Kidney (tissue), 14 donors: ENCODE measurements around the gene HES5. TPM values are rescaled to one million over a fixed set of nuclear protein-coding genes. Genes with fewer than 3 reads are reported as not detected.

Experiments used
- DNase-seq, 5 donors: peaks; one replicate each; pipeline ENCODE4 v3.0.0-alpha.2; 2013 to 2020
- FAIRE-seq: peaks from 2 replicates; lab custom pipeline; 2012; peaks lifted over from hg19 to GRCh38; lab: Jason Lieb, UNC
- H3K27ac ChIP-seq, 2 donors: one replicate each; pipeline ENCODE4 v1.7.0; 2013; ENCODE audit warnings: low read depth in 2 of 2, low read length in 2 of 2, inconsistent platforms in 1 of 2
- H3K27me3 ChIP-seq: one replicate; pipeline ENCODE4 v1.7.1; 2013; ENCODE audit warnings: low read length, inconsistent platforms; ENCODE audit not compliant: control insufficient read depth, insufficient read depth
- H3K36me3 ChIP-seq, 3 donors: one replicate each; pipeline versions ENCODE4 v1.7.0 to v1.7.1; 2013; ENCODE audit warnings: low read length in 3 of 3, control low read depth in 1 of 3, inconsistent platforms in 1 of 3; ENCODE audit not compliant: insufficient read depth in 3 of 3, control insufficient read depth in 2 of 3
- H3K4me1 ChIP-seq, 3 donors: one replicate each; pipeline versions ENCODE4 v1.7.0 to v1.7.1; 2013; ENCODE audit warnings: low read length in 3 of 3, inconsistent platforms in 1 of 3, low read depth in 1 of 3; ENCODE audit not compliant: control insufficient read depth in 2 of 3, insufficient read depth in 2 of 3
- H3K4me3 ChIP-seq, 3 donors: one replicate each; pipeline versions ENCODE4 v1.7.0 to v1.8.1; 2013; ENCODE audit warnings: low read length in 3 of 3, control low read depth in 1 of 3, inconsistent platforms in 1 of 3
- H3K9ac ChIP-seq, 3 donors: one replicate each; pipeline versions ENCODE4 v1.7.0 to v1.7.1; 2013; ENCODE audit warnings: low read length in 3 of 3, control low read depth in 1 of 3, inconsistent platforms in 1 of 3
- H3K9me3 ChIP-seq, 3 donors: one replicate each; pipeline versions ENCODE4 v1.7.0 to v1.7.1; 2013; ENCODE audit warnings: low read length in 3 of 3, control low read depth in 1 of 3, inconsistent platforms in 1 of 3; ENCODE audit not compliant: control insufficient read depth in 2 of 3, insufficient read depth in 1 of 3
- intact Hi-C: fragments of 100-400 bp; cut with DNase I; formaldehyde crosslinking; loops from one replicate; pipeline ENCODE4 v1.11.1; 2022
- polyA plus RNA-seq: library from polyadenylated mRNA; stranded (reverse); fragments of 350-450 nt; fragmentation: Illumina TruSeq; extraction: RNeasy Lipid Tissue Mini Kit (QIAGEN cat#74804); gene quantifications from one replicate; pipeline ENCODE4 v1.2.3, GENCODE V29; 2014; ENCODE audit warnings: low read depth, low replicate concordance; ENCODE audit not compliant: insufficient read depth
- total RNA-seq: library from RNA; stranded (reverse); fragmentation: NEBNext Ultra II Directional; extraction: Animal tissue kit (Norgen Biotek cat#: 25700); gene quantifications from one replicate; pipeline ENCODE4 v1.2.1, GENCODE V29; 2021
- TF ChIP-seq, protein P1 (sequence below): IDR thresholded peaks from 3 replicates; pipeline ENCODE4 v1.5.1; 2012; ENCODE audit warnings: mild to moderate bottlenecking, moderate library complexity, borderline replicate concordance; ENCODE audit not compliant: insufficient read depth; ENCODE audit errors: extremely low read depth
- donor health status: control.
- donor health status: control.
- donor health status: control.
- donor health status: control.
- donor health status: control.
- donor health status: DM: yes; HTN: yes; CAD: no.
- donor health status: Normal renal cell carcinoma (clear cell type).

HES5 gene
- total and polyA plus RNA-seq, 2 donors from 2014 or later = 0.44 TPM; not detected in 1

DNA sequence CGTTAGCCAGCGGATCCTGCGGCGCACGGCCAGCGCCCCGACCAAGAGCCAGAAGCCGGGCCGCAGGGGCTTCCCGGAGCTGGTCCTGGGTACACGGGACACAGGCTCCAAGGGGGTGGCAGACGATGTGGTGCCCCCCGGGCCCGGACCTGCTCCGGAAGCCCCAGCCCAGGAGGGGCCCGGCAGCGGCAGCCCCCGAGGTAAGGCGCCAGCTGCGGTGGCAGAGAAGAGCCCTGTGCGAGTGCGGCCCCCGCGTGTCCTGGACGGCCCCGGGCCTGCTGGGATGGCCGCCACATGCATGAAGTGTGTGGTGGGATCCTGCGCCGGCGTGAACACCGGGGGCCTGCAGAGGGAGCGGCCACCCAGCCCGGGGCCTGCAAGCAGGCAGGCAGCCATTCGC lies 27.9 kb downstream of the HES5 start:
- Histone ChIP-seq H3K27me3 (peaks cover 4% of the 10 kb centered on the region), H3K9me3 (no peaks in the 10 kb centered on the region), H3K9ac (no peak overlapping the region), H3K27ac (no peak overlapping the region), H3K4me3 (no peak overlapping the region), H3K4me1 (no peaks in the 10 kb centered on the region), H3K36me3 (no peaks in the 10 kb centered on the region)
- intact Hi-C loops = no loop called here
- FAIRE-seq (no peak), DNase-seq (no peak)
- TF ChIP-seq, protein P1, sequence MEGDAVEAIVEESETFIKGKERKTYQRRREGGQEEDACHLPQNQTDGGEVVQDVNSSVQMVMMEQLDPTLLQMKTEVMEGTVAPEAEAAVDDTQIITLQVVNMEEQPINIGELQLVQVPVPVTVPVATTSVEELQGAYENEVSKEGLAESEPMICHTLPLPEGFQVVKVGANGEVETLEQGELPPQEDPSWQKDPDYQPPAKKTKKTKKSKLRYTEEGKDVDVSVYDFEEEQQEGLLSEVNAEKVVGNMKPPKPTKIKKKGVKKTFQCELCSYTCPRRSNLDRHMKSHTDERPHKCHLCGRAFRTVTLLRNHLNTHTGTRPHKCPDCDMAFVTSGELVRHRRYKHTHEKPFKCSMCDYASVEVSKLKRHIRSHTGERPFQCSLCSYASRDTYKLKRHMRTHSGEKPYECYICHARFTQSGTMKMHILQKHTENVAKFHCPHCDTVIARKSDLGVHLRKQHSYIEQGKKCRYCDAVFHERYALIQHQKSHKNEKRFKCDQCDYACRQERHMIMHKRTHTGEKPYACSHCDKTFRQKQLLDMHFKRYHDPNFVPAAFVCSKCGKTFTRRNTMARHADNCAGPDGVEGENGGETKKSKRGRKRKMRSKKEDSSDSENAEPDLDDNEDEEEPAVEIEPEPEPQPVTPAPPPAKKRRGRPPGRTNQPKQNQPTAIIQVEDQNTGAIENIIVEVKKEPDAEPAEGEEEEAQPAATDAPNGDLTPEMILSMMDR = no peak

DNA sequence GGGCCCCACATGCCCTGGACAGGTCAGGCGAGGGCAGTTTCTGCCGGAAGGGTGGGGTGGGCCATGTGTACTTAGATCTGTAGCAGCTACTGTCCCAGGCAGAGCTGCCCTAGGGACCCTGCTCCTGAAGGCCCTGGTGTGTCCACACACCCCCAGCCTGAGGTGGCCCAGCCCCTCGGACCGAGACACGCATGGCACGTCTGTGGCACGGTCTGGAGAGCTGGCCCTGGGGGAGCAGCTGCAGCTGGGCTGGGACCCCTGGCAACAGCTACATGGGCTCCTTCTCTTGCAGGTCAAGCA lies 28.3 kb downstream of the HES5 start:
- Histone ChIP-seq H3K4me3 (no peak overlapping the region), H3K9me3 (no peaks in the 10 kb centered on the region), H3K27me3 (peaks cover 4% of the 10 kb centered on the region), H3K27ac (no peak overlapping the region), H3K9ac (no peak overlapping the region), H3K36me3 (no peaks in the 10 kb centered on the region), H3K4me1 (no peaks in the 10 kb centered on the region)
- DNase-seq (no peak), FAIRE-seq (no peak)
- intact Hi-C loops = no loop called here
- TF ChIP-seq, protein P1 = no peak

DNA sequence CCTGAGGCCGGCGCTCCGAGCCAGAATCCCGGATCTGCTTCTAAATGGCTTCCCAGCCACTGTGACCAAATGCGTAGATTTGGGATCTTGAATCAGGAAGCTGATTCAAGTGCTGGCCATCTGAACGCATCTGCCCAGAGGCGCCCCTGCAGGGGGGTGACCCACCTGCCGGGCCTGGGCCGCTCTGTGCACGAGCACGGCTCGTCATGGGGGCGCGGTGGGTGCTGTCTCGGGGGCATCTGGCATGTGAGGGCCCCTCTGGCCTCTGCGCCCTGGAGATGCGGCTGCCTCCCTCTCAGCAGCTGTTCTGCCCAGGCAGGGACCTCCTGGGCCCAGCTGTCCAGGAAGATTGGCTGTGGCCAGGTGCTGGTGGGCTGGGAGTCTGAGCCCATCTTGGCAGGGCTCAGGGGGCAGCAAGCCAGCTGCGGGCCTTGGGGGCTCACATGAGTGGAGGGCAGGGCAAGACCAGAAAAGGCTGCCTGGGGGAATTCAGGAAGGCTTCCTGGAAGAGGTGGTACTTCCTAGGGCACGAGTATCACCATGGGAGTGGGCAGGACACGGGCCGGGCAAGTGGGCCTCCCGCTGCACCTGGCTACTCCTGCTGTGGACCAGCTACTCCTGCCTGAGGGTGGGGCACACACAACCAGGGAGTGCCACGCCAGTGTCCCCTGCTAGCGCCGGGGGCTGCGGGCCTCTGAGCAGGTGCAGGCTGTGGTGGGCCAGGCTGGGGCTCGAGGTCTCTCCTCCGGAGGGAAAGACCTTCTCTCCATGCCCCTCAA lies 28.8 kb downstream of the HES5 start:
- Histone ChIP-seq H3K27me3 (peaks cover 4% of the 10 kb centered on the region), H3K36me3 (no peaks in the 10 kb centered on the region), H3K27ac (no peak overlapping the region), H3K4me1 (no peaks in the 10 kb centered on the region), H3K9me3 (no peaks in the 10 kb centered on the region), H3K9ac (no peak overlapping the region), H3K4me3 (no peak overlapping the region)
- intact Hi-C loops = no loop called here
- DNase-seq = no peak
- TF ChIP-seq, protein P1 = no peak
- no peak for FAIRE-seq
